G401.6 (cell line): ENCODE data around the gene GPS2.
A peak's percentile ranks its signal among the peaks of the same experiment; 100 is the strongest.
"Not testable (repeated sequence)": the region's sequence is repeated elsewhere in the genome, so short reads cannot be mapped to it uniquely, and the experiment has no call there.

Experiments used
- FAIRE-seq: peaks from 2 replicates; lab custom pipeline; 2012; peaks lifted over from hg19 to GRCh38; lab: Jason Lieb, UNC

The GPS2 gene

GRCh38 chr17:7314719-7315569 is at the start of gene GPS2:
TSS of gene GPS2 (minus strand) at chr17:7315360. CDS start at chr17:7315052, 308 bp downstream.
- FAIRE-seq = peak; percentile 65

GRCh38 chr17:7363311-7363710 is 48.2 kb upstream of the GPS2 start:
- no peak for FAIRE-seq

- no peak for FAIRE-seq
These were observed 46.7 kb upstream of the GPS2 start for GRCh38 chr17:7361906-7362305.

GRCh38 chr17:7357381-7357780 is 42.2 kb upstream of the GPS2 start:
- no peak for FAIRE-seq

GRCh38 chr17:7356756-7357155 is 41.6 kb upstream of the GPS2 start:
- FAIRE-seq = no peak

GRCh38 chr17:7356072-7356549 is 41.0 kb upstream of the GPS2 start:
- FAIRE-seq = peak; percentile 77

GRCh38 chr17:7355573-7355972 is 40.4 kb upstream of the GPS2 start:
- no peak for FAIRE-seq

GRCh38 chr17:7355053-7355452 is 39.9 kb upstream of the GPS2 start, which contains the start of gene TMEM95:
TSS of gene TMEM95 (plus strand) at chr17:7355156. CDS start at chr17:7355205, 49 bp downstream.
- no peak for FAIRE-seq

GRCh38 chr17:7354262-7354843 is 39.2 kb upstream of the GPS2 start:
- no peak for FAIRE-seq

- FAIRE-seq = no peak
These were observed 37.9 kb upstream of the GPS2 start for GRCh38 chr17:7352910-7353635.

GRCh38 chr17:7352503-7352889 is 37.3 kb upstream of the GPS2 start:
- FAIRE-seq = no peak

- FAIRE-seq = no peak
These were observed 36.7 kb upstream of the GPS2 start, which contains the start of gene KCTD11 for GRCh38 chr17:7351665-7352502. TSS of gene KCTD11 (plus strand) at chr17:7352162.

- no peak for FAIRE-seq
These were observed 33.5 kb upstream of the GPS2 start for GRCh38 chr17:7348478-7349242.

GRCh38 chr17:7347630-7348477 is 32.7 kb upstream of the GPS2 start:
- FAIRE-seq = no peak

- FAIRE-seq = no peak
These were observed 31.8 kb upstream of the GPS2 start for GRCh38 chr17:7346761-7347614.

GRCh38 chr17:7343250-7343649 is 28.1 kb upstream of the GPS2 start:
- FAIRE-seq = no peak

GRCh38 chr17:7341842-7342241 is 26.7 kb upstream of the GPS2 start:
- FAIRE-seq = no peak

GRCh38 chr17:7340179-7340578 is 25.0 kb upstream of the GPS2 start:
- FAIRE-seq = no peak

- not testable (repeated sequence) for FAIRE-seq
These were observed 22.4 kb upstream of the GPS2 start for GRCh38 chr17:7337600-7337999.
